ENCODE measurements around the gene FOXB2. TPM values are rescaled to one million over a fixed set of nuclear protein-coding genes. Genes with fewer than 3 reads are reported as not detected.
"Not testable (repeated sequence)": the region's sequence is repeated elsewhere in the genome, so short reads cannot be mapped to it uniquely, and the experiment has no call there.

Gene FOXB2
- total RNA-seq, 1 donor from 2014 or later, result not detected

- Mint-ChIP-seq H3K9me3 (peaks cover 11% of the 10 kb centered on the region), H3K4me3 (no peak overlapping the region), H3K27me3 (peaks cover 76% of the 10 kb centered on the region), H3K4me1 (peaks cover 9% of the 10 kb centered on the region), H3K36me3 (ENCODE audit: low read depth) (peaks cover 13% of the 10 kb centered on the region), H3K27ac (peak overlapping the region; percentile 70)
- peak; percentile 59 for DNase-seq
- intact Hi-C loops (cut with micrococcal nuclease), result no loop called here
These were observed 1.2 kb downstream of the FOXB2 start for GRCh38 chr9:77020413-77021290.

GRCh38 chr9:77021291-77021894 is 1.9 kb downstream of the FOXB2 start:
- Mint-ChIP-seq H3K4me3 (no peak overlapping the region), H3K36me3 (ENCODE audit: low read depth) (peaks cover 12% of the 10 kb centered on the region)

DNA sequence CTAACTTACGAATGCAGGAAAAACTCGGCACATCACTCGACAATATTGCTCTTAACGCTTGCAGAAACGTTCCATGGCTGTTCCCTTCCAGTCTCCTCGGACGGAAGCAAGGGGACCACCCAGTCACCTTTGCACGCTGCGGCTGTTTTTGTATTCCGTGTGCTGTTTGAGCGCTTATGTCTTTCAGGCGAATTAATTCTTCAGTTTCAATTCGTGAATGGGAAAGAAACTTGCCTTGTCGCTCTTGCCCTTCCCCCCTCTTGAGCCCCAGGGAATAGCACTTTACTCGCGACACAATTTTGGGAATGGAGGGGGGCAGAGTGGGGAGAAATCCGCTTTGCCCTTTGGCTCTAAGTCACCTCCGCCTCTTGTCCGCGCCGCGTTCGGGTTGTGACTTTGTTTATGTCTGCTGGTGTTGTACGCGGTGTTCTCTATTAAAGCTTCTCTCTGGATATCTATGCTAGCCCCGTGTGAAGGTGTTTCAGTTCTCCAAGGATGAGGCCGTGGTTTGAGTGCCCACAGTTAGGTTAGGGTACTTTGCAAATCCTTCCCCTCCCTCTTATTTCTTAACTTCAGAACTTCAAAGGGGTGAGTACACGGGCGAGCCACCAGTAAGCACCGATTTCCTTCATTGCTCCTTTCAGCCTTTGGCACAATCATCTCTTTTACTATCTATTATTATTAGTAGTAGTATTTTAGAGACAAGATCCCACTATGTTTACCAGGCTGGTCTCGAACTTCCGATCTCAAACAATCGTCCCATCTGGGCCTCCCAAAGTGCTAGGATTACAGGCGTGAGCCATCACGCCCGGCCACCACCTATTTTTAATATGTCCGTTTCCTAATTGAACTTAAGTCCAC is 2.7 kb downstream of the FOXB2 start:
- Mint-ChIP-seq H3K4me3 (peak overlapping the region; percentile 12), H3K36me3 (ENCODE audit: low read depth) (peaks cover 12% of the 10 kb centered on the region), H3K9me3 (peaks cover 10% of the 10 kb centered on the region), H3K27me3 (peaks cover 72% of the 10 kb centered on the region), H3K27ac (peak overlapping the region; percentile 60), H3K4me1 (peaks cover 9% of the 10 kb centered on the region)
- DNase-seq, result peak; percentile 58
- intact Hi-C loops (cut with micrococcal nuclease), result loop anchor here (1.0 kb wide), 1 partner anchor 10 kb away; no protein-coding TSS in a partner anchor

More at GRCh38 chr9:77021291-77021894, 1.9 kb downstream of the FOXB2 start:
- Mint-ChIP-seq H3K27me3 (peaks cover 79% of the 10 kb centered on the region), H3K27ac (peak overlapping the region; percentile 70), H3K9me3 (peaks cover 10% of the 10 kb centered on the region), H3K4me1 (peaks cover 9% of the 10 kb centered on the region)
- intact Hi-C loops (cut with micrococcal nuclease), result no loop called here
- no peak for DNase-seq

- Mint-ChIP-seq H3K27me3 (peaks cover 64% of the 10 kb centered on the region), H3K9me3 (peaks cover 10% of the 10 kb centered on the region), H3K4me1 (peaks cover 9% of the 10 kb centered on the region), H3K4me3 (peak overlapping the region; percentile 12), H3K36me3 (ENCODE audit: low read depth) (peaks cover 10% of the 10 kb centered on the region), H3K27ac (peak overlapping the region; percentile 60)
- DNase-seq, result no peak
- intact Hi-C loops (cut with micrococcal nuclease), result loop anchor here (1.0 kb wide), 1 partner anchor 11 kb away; no protein-coding TSS in a partner anchor
These were observed 3.5 kb downstream of the FOXB2 start for GRCh38 chr9:77022783-77023440.

- no peak for DNase-seq
- Mint-ChIP-seq H3K4me3 (no peak overlapping the region), H3K27ac (no peak overlapping the region), H3K9me3 (peaks cover 10% of the 10 kb centered on the region), H3K4me1 (peaks cover 7% of the 10 kb centered on the region), H3K27me3 (peaks cover 61% of the 10 kb centered on the region), H3K36me3 (ENCODE audit: low read depth) (peaks cover 7% of the 10 kb centered on the region)
- intact Hi-C loops (cut with micrococcal nuclease), result no loop called here
These were observed 4.3 kb downstream of the FOXB2 start for GRCh38 chr9:77023726-77024125.

- DNase-seq, result no peak
- Mint-ChIP-seq H3K9me3 (peaks cover 10% of the 10 kb centered on the region), H3K27me3 (peaks cover 49% of the 10 kb centered on the region), H3K36me3 (ENCODE audit: low read depth) (peaks cover 3% of the 10 kb centered on the region), H3K4me1 (peaks cover 4% of the 10 kb centered on the region), H3K4me3 (no peak overlapping the region), H3K27ac (no peak overlapping the region)
- intact Hi-C loops (cut with micrococcal nuclease), result no loop called here
These were observed 5.5 kb downstream of the FOXB2 start for GRCh38 chr9:77024776-77025545.

GRCh38 chr9:77028478-77028877 is 9.0 kb downstream of the FOXB2 start:
- no peak overlapping the region for H3K4me3 Mint-ChIP-seq

GRCh38 chr9:77030045-77030444 is 10.6 kb downstream of the FOXB2 start:
- H3K27ac Mint-ChIP-seq, result no peak overlapping the region
- no peaks in the 10 kb centered on the region for H3K4me1 Mint-ChIP-seq
- H3K9me3 Mint-ChIP-seq, result no peaks in the 10 kb centered on the region
- H3K4me3 Mint-ChIP-seq, result no peak overlapping the region
- H3K27me3 Mint-ChIP-seq, result peaks cover 19% of the 10 kb centered on the region
- intact Hi-C loops (cut with micrococcal nuclease), result no loop called here
- H3K36me3 Mint-ChIP-seq (ENCODE audit: low read depth), result no peaks in the 10 kb centered on the region
- no peak for DNase-seq

More at GRCh38 chr9:77028478-77028877, 9.0 kb downstream of the FOXB2 start:
- H3K27ac Mint-ChIP-seq, result no peak overlapping the region
- peaks cover 29% of the 10 kb centered on the region for H3K27me3 Mint-ChIP-seq
- H3K36me3 Mint-ChIP-seq (ENCODE audit: low read depth), result no peaks in the 10 kb centered on the region
- DNase-seq, result no peak
- H3K4me1 Mint-ChIP-seq, result no peaks in the 10 kb centered on the region
- intact Hi-C loops (cut with micrococcal nuclease), result no loop called here
- no peaks in the 10 kb centered on the region for H3K9me3 Mint-ChIP-seq

DNA sequence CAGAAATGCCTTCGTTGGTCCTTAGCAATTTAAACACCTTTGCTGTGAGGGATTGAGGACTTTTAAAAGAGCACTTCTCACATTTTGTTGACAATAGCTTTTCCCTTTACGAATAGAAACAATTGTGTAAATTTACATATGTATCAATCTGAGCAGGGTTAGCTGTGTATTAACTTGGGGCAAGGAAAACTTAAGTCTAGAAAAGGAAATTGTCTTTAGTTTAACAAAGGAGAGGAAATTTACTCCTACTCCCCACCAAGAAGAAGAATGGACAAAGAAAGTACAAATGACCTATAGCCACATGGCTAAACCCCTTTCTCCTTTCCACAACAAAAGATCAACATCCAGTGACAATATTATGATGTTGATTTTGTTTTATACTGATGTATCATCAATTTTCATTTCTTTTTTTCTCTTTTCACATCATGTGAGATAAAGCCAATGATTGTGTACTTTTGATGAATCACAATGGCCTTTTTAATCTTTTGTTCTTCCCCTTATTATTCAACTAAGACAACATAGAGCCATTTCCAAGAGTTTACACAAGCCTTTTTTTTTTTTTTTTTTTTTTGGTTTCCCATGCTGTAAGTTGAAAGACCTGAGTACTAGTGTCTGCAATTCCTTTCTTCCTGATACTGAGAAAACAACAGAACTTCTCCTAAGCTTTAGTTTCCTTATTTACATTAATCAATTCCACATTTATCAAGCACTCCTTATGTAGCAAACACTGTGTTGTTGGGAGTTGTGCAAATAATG is 19.0 kb downstream of the FOXB2 start:
- no peaks in the 10 kb centered on the region for H3K36me3 Mint-ChIP-seq (ENCODE audit: low read depth)
- no peak for DNase-seq
- intact Hi-C loops (cut with micrococcal nuclease), result no loop called here
- H3K27ac Mint-ChIP-seq, result no peak overlapping the region
- peaks cover 7% of the 10 kb centered on the region for H3K27me3 Mint-ChIP-seq
- H3K9me3 Mint-ChIP-seq, result peaks cover 3% of the 10 kb centered on the region
- no peaks in the 10 kb centered on the region for H3K4me1 Mint-ChIP-seq
- no peak overlapping the region for H3K4me3 Mint-ChIP-seq

GRCh38 chr9:77040340-77040739 is 20.9 kb downstream of the FOXB2 start:
- DNase-seq, result no peak
- intact Hi-C loops (cut with micrococcal nuclease), result no loop called here
- no peak overlapping the region for H3K4me3 Mint-ChIP-seq
- peaks cover 3% of the 10 kb centered on the region for H3K9me3 Mint-ChIP-seq
- H3K4me1 Mint-ChIP-seq, result no peaks in the 10 kb centered on the region
- no peaks in the 10 kb centered on the region for H3K36me3 Mint-ChIP-seq (ENCODE audit: low read depth)
- H3K27me3 Mint-ChIP-seq, result peaks cover 5% of the 10 kb centered on the region
- no peak overlapping the region for H3K27ac Mint-ChIP-seq

DNA sequence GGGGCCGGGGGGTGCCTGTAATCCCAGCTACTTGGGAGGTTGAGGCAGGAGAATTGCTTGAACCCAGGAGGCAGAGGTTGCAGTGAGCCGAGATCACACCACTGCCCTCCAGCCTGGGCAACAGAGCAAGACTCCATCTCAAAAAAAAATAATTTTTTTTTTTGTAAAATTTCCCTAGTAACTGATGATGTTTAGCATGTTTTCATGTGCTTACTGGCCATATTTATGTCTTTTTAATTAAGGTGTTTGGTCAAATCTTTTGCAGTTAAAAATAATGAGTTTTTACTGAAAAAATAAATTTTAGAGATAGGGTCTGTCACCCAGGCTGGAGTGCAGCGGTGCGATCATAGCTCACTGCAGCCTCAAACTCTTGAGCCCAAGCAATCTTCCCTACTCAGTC is 24.3 kb downstream of the FOXB2 start:
- H3K27me3 Mint-ChIP-seq; H3K4me1 Mint-ChIP-seq; intact Hi-C loops (cut with micrococcal nuclease); H3K36me3 Mint-ChIP-seq (ENCODE audit: low read depth); H3K4me3 Mint-ChIP-seq; H3K27ac Mint-ChIP-seq; H3K9me3 Mint-ChIP-seq; DNase-seq: not testable (repeated sequence)

- H3K9me3 Mint-ChIP-seq; H3K27me3 Mint-ChIP-seq; H3K4me1 Mint-ChIP-seq; H3K4me3 Mint-ChIP-seq; DNase-seq; intact Hi-C loops (cut with micrococcal nuclease); H3K27ac Mint-ChIP-seq; H3K36me3 Mint-ChIP-seq (ENCODE audit: low read depth): not testable (repeated sequence)
These were observed 41.2 kb downstream of the FOXB2 start for GRCh38 chr9:77060681-77061080.
